Esophagus squamous epithelium (tissue), 5 donors: Measurements from ENCODE around the gene ZIC4. TPM values are rescaled to one million over a fixed set of nuclear protein-coding genes. Genes with fewer than 3 reads are reported as not detected.

ENCODE experiments used
- DNase-seq: peaks from one replicate; lab custom pipeline; 2025; lab: John Stamatoyannopoulos, UW
- H3K27ac ChIP-seq, 4 donors: fragments of 200-600 bp; sonication (generic); one replicate each; pipeline ENCODE4 v1.5.1; 2016 to 2019; ENCODE audit warnings: mild to moderate bottlenecking in 1 of 4
- H3K27me3 ChIP-seq, 4 donors: fragments of 200-600 bp; sonication (generic); 1 replicate in 3 of 4; 2 replicates in 1 of 4; pipeline versions ENCODE4 v1.5.1 to v1.6.0; 2017 to 2021; ENCODE audit warnings: antibody characterized with exemption in 1 of 4
- H3K36me3 ChIP-seq, 3 donors: fragments of 200-600 bp; sonication (generic); one replicate each; pipeline ENCODE4 v1.5.1; 2016 to 2019
- H3K4me1 ChIP-seq, 3 donors: fragments of 200-600 bp; sonication (generic); one replicate each; pipeline ENCODE4 v1.5.1; 2017 to 2019
- H3K4me3 ChIP-seq, 4 donors: fragments of 200-600 bp; sonication (generic); 1 replicate in 3 of 4; 2 replicates in 1 of 4; pipeline ENCODE4 v1.5.1; 2016 to 2019; ENCODE audit warnings: mild to moderate bottlenecking in 2 of 4, moderate library complexity in 1 of 4
- H3K9me3 ChIP-seq, 3 donors: fragments of 200-600 bp; sonication (generic); one replicate each; pipeline ENCODE4 v1.5.1; 2016 to 2019
- POLR2A ChIP-seq, 4 donors: fragments of 450-650 bp; IDR thresholded peaks; one replicate each; pipeline ENCODE4 v1.6.1; 2017; ENCODE audit warnings: antibody characterized with exemption in 4 of 4, mild to moderate bottlenecking in 4 of 4, moderate library complexity in 3 of 4
- WGBS, 2 donors: methylation state at CpG; one replicate each; pipeline ENCODE4 v1.1.5; 2018; 5-methylcytosine and 5-hydroxymethylcytosine counted together
- intact Hi-C: fragments of 100-400 bp; cut with DNase I; formaldehyde crosslinking; loops from one replicate; pipeline ENCODE4 v1.15.0; 2022
- total RNA-seq, 4 donors: library from RNA; depleted of rRNA; stranded (reverse); fragments of >200 nt; gene quantifications; one replicate each; pipeline ENCODE4 v1.1.0, GENCODE V29; 2016
- TF ChIP-seq, protein P1 (sequence below), 6 experiments: fragments of 450-650 bp in 4 of 6; fragments of 200-600 bp in 2 of 6; sonication (generic) in 2 of 6; IDR thresholded peaks; one replicate each; pipeline ENCODE4 v1.5.1; 2016 to 2019; ENCODE audit warnings: antibody characterized with exemption in 6 of 6, mild to moderate bottlenecking in 4 of 6, moderate library complexity in 4 of 6
- donor health status: DM: yes; HTN: yes; CAD: no.

ZIC4 gene
- total RNA-seq, 4 donors from 2014 or later, result not detected

GRCh38 chr3:147391781-147392624, 14.3 kb downstream of the ZIC4 start:
- DNase-seq, result no peak
- no peak overlapping the region for H3K27ac ChIP-seq
- peaks cover 19 to 100% (median 70%) of the 10 kb centered on the region in 4 donors for H3K27me3 ChIP-seq
- 6 to 19% methylated on average over 22 to 27 of the region's 51 CpGs for WGBS, 2 donors
- H3K4me1 ChIP-seq, result peaks cover 14 to 52% (median 18%) of the 10 kb centered on the region in 3 donors
- peak overlapping the region; percentile 1 to 57 (median 17) for H3K4me3 ChIP-seq
- intact Hi-C loops, result no loop called here
- TF ChIP-seq, protein P1, sequence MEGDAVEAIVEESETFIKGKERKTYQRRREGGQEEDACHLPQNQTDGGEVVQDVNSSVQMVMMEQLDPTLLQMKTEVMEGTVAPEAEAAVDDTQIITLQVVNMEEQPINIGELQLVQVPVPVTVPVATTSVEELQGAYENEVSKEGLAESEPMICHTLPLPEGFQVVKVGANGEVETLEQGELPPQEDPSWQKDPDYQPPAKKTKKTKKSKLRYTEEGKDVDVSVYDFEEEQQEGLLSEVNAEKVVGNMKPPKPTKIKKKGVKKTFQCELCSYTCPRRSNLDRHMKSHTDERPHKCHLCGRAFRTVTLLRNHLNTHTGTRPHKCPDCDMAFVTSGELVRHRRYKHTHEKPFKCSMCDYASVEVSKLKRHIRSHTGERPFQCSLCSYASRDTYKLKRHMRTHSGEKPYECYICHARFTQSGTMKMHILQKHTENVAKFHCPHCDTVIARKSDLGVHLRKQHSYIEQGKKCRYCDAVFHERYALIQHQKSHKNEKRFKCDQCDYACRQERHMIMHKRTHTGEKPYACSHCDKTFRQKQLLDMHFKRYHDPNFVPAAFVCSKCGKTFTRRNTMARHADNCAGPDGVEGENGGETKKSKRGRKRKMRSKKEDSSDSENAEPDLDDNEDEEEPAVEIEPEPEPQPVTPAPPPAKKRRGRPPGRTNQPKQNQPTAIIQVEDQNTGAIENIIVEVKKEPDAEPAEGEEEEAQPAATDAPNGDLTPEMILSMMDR (IDR thresholded peaks at IDR 0.05), result no peak
- no peak for TF ChIP-seq POLR2A (IDR thresholded peaks at IDR 0.05)
- peaks cover 0 to 19% (median 8%) of the 10 kb centered on the region in 3 donors for H3K9me3 ChIP-seq
- no peaks in the 10 kb centered on the region for H3K36me3 ChIP-seq

- Histone ChIP-seq H3K4me1 (peaks cover 14 to 41% (median 18%) of the 10 kb centered on the region in 3 donors), H3K9me3 (peaks cover 0 to 19% (median 8%) of the 10 kb centered on the region in 3 donors), H3K27ac (no peak overlapping the region), H3K27me3 (peaks cover 11 to 100% (median 61%) of the 10 kb centered on the region in 4 donors), H3K36me3 (no peaks in the 10 kb centered on the region), H3K4me3 (no peak overlapping the region)
- TF ChIP-seq, protein P1 (IDR thresholded peaks at IDR 0.05), result no peak
- TF ChIP-seq POLR2A (IDR thresholded peaks at IDR 0.05), result no peak
- 7 to 15% methylated on average over 28 to 41 of the region's 77 CpGs for WGBS, 2 donors
- DNase-seq, result no peak
- intact Hi-C loops, result no loop called here
Measured at GRCh38 chr3:147390589-147391569, 15.5 kb downstream of the ZIC4 start.

DNA sequence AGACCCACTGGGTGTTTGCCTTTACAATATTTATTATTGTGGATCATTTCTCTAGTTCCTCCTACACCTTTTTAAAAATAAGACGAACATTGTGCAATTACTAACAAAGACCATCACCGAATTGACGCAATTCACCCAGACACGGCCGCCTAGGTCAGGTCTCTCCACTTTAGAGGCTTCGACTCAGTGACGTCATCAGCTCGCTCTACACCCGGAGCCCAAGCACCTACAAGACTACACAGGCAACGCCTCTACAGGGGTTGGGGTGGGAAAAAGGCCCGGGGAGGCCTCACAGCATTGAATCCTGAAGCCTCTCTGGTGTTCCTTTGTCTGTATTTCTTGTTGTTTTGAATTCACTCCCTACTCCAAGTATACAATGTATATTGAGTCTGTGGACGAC, 16.6 kb downstream of the ZIC4 start:
- H3K27ac ChIP-seq, result no peak overlapping the region
- intact Hi-C loops, result no loop called here
- H3K4me3 ChIP-seq, result no peak overlapping the region
- no peaks in the 10 kb centered on the region for H3K36me3 ChIP-seq
- no peak for DNase-seq
- H3K9me3 ChIP-seq, result peaks cover 0 to 19% (median 8%) of the 10 kb centered on the region in 3 donors
- peaks cover 11 to 100% (median 60%) of the 10 kb centered on the region in 4 donors for H3K27me3 ChIP-seq
- TF ChIP-seq, protein P1 (IDR thresholded peaks at IDR 0.05), result no peak
- no peak for TF ChIP-seq POLR2A (IDR thresholded peaks at IDR 0.05)
- H3K4me1 ChIP-seq, result peaks cover 14 to 40% (median 18%) of the 10 kb centered on the region in 3 donors
- 8 to 10% methylated on average over 12 of the region's 12 CpGs for WGBS, 2 donors

GRCh38 chr3:147388700-147389580, 17.4 kb downstream of the ZIC4 start:
- no peaks in the 10 kb centered on the region for H3K36me3 ChIP-seq
- H3K4me3 ChIP-seq, result no peak overlapping the region
- DNase-seq, result no peak
- H3K27me3 ChIP-seq, result peaks cover 11 to 100% (median 61%) of the 10 kb centered on the region in 4 donors
- H3K9me3 ChIP-seq, result peaks cover 0 to 19% (median 8%) of the 10 kb centered on the region in 3 donors
- H3K27ac ChIP-seq, result no peak overlapping the region
- TF ChIP-seq, protein P1 (IDR thresholded peaks at IDR 0.05), result no peak
- no peak for TF ChIP-seq POLR2A (IDR thresholded peaks at IDR 0.05)
- intact Hi-C loops, result no loop called here
- 11 to 14% methylated on average over 25 of the region's 25 CpGs for WGBS, 2 donors
- peaks cover 14 to 34% (median 18%) of the 10 kb centered on the region in 3 donors for H3K4me1 ChIP-seq
